Measurements from ENCODE around the gene CPTP. TPM values are rescaled to one million over a fixed set of nuclear protein-coding genes. Genes with fewer than 3 reads are reported as not detected.

CPTP gene
- total and polyA plus RNA-seq, 2 of the 13 experiments (the other 11 are each of a cell fraction or from before 2014, with no cell fraction given): 5.5 to 9.3 TPM

- peak; percentile 99 for TF ChIP-seq CBFB (CRISPR knock-in tag; IDR thresholded peaks at IDR 0.05)
- peak; percentile 91 for TF ChIP-seq ZNF552 (CRISPR knock-in tag; IDR thresholded peaks at IDR 0.05; ENCODE audit: borderline replicate concordance)
- TF ChIP-seq U2AF1 (optimal IDR thresholded peaks at IDR 0.05; ENCODE audit: low read depth, low read length): peak; percentile 93
- TF ChIP-seq GLI4 (CRISPR knock-in tag; IDR thresholded peaks at IDR 0.05; ENCODE audit: borderline replicate concordance): peak; percentile 78
- peak; percentile 89 for TF ChIP-seq ZNF878 (CRISPR knock-in tag; IDR thresholded peaks at IDR 0.05)
- peak; percentile 57; the same call in 1 of the 2 replicates for TF ChIP-seq MXD3 (CRISPR knock-in tag; IDR thresholded peaks at IDR 0.05)
- TF ChIP-seq DRAP1 (CRISPR knock-in tag; IDR thresholded peaks at IDR 0.05): peak; percentile 78
- TF ChIP-seq CREM (IDR thresholded peaks at IDR 0.05): peak; percentile 98
- no peak; the same call in 1 of the 2 replicates for TF ChIP-seq CREM (CRISPR knock-in tag; IDR thresholded peaks at IDR 0.05)
- peak; percentile 98 for TF ChIP-seq KMT2A (CRISPR knock-in tag; IDR thresholded peaks at IDR 0.05)
- no peak for TF ChIP-seq RCOR2 (CRISPR knock-in tag; IDR thresholded peaks at IDR 0.05)
- TF ChIP-seq ZNF292 (CRISPR knock-in tag; IDR thresholded peaks at IDR 0.05; ENCODE audit: borderline replicate concordance, low read depth): no peak
- TF ChIP-seq TBP (CRISPR knock-in tag; IDR thresholded peaks at IDR 0.05): peak; percentile 72; the same call in 1 of the 2 replicates
- TF ChIP-seq POLR2AphosphoS5 (IDR thresholded peaks at IDR 0.05; ENCODE audit: low read depth, low read length): peak; percentile 62; the same call in 1 of the 2 replicates
- TF ChIP-seq ZBTB39 (CRISPR knock-in tag; IDR thresholded peaks at IDR 0.05): peak; percentile 66
- TF ChIP-seq SAP130 (CRISPR knock-in tag; IDR thresholded peaks at IDR 0.05; ENCODE audit: low read depth): peak; percentile 91
- TF ChIP-seq MAFF (IDR thresholded peaks at IDR 0.05; ENCODE audit: low read depth, low read length): peak; percentile 7; the same call in 1 of the 2 replicates
- peak; percentile 97 for TF ChIP-seq ZNF670 (CRISPR knock-in tag; IDR thresholded peaks at IDR 0.05; ENCODE audit: borderline replicate concordance)
- 0 out of 2 replicates have a peak, but pooled peaks have one; percentile 81 for TF ChIP-seq ZNF138 (CRISPR knock-in tag; IDR thresholded peaks at IDR 0.05; ENCODE audit: low read depth)
- TF ChIP-seq ZNF253 (CRISPR knock-in tag; IDR thresholded peaks at IDR 0.05; ENCODE audit: borderline replicate concordance): 0 out of 2 replicates have a peak, but pooled peaks have one; percentile 5
- TF ChIP-seq HNF4G (IDR thresholded peaks at IDR 0.05; ENCODE audit: borderline replicate concordance, low read depth, low read length): 0 out of 2 replicates have a peak, but pooled peaks have one; percentile 24
- 0 out of 2 replicates have a peak, but pooled peaks have one; percentile 40 for TF ChIP-seq HNF4G (CRISPR knock-in tag; IDR thresholded peaks at IDR 0.05; ENCODE audit: borderline replicate concordance, low read depth)
- TF ChIP-seq KLF11 (CRISPR knock-in tag; IDR thresholded peaks at IDR 0.05): no peak
- peak; percentile 70 for TF ChIP-seq KDM4B (CRISPR knock-in tag; IDR thresholded peaks at IDR 0.05)
- TF ChIP-seq ZNF383 (CRISPR knock-in tag; IDR thresholded peaks at IDR 0.05; ENCODE audit: borderline replicate concordance): no peak; the same call in 1 of the 2 replicates
- no peak for TF ChIP-seq ZNF432 (CRISPR knock-in tag; IDR thresholded peaks at IDR 0.05; ENCODE audit: borderline replicate concordance)
- TF ChIP-seq ZNF773 (CRISPR knock-in tag; IDR thresholded peaks at IDR 0.05; ENCODE audit: borderline replicate concordance): no peak
- no peak for TF ChIP-seq GPN1 (CRISPR knock-in tag; IDR thresholded peaks at IDR 0.05; ENCODE audit: borderline replicate concordance)
- TF ChIP-seq SKI (IDR thresholded peaks at IDR 0.05; ENCODE audit: partially characterized antibody): peak; percentile 13
- no peak; the same call in 1 of the 2 replicates for TF ChIP-seq TMF1 (CRISPR knock-in tag; IDR thresholded peaks at IDR 0.05; ENCODE audit: low read depth)
Measured at GRCh38 chr1:1374929-1375662, 50.5 kb downstream of the CPTP start, which contains the start of gene AURKAIP1 (continued).
